Ascending aorta (tissue), 2 donors: Measurements from ENCODE around the gene HMGN1. TPM values are rescaled to one million over a fixed set of nuclear protein-coding genes. Genes with fewer than 3 reads are reported as not detected.

ENCODE experiments used
- DNase-seq, 2 donors: peaks; one replicate each; pipeline ENCODE4 v3.0.0-alpha.2; 2019; ENCODE audit warnings: low spot score in 2 of 2
- H3K27ac ChIP-seq, 2 donors: fragments of 200-600 bp; sonication (generic); one replicate each; pipeline ENCODE4 v1.5.1; 2016 to 2017; ENCODE audit warnings: mild to moderate bottlenecking in 1 of 2
- H3K27me3 ChIP-seq: fragments of 200-600 bp; sonication (generic); one replicate; pipeline ENCODE4 v1.5.1; 2017
- H3K36me3 ChIP-seq, 2 donors: fragments of 200-600 bp; sonication (generic); one replicate each; pipeline ENCODE4 v1.5.1; 2016
- H3K4me1 ChIP-seq, 2 donors: fragments of 200-600 bp; sonication (generic); one replicate each; pipeline ENCODE4 v1.5.1; 2016 to 2017; ENCODE audit warnings: mild to moderate bottlenecking in 1 of 2
- H3K4me3 ChIP-seq, 2 donors: fragments of 200-600 bp; sonication (generic); one replicate each; pipeline ENCODE4 v1.5.1; 2016 to 2017; ENCODE audit warnings: mild to moderate bottlenecking in 1 of 2
- H3K9me3 ChIP-seq, 2 donors: fragments of 200-600 bp; sonication (generic); one replicate each; pipeline ENCODE4 v1.5.1; 2016
- CTCF ChIP-seq, 3 experiments: fragments of 200-600 bp in 2 of 3; fragments of 450-650 bp in 1 of 3; sonication (generic) in 2 of 3; IDR thresholded peaks; one replicate each; pipeline ENCODE4 v1.5.1; 2016 to 2019; ENCODE audit warnings: antibody characterized with exemption in 3 of 3, mild to moderate bottlenecking in 1 of 3, moderate library complexity in 1 of 3
- intact Hi-C: fragments of 100-400 bp; cut with DNase I; formaldehyde crosslinking; loops from one replicate; pipeline ENCODE4 v1.15.1; 2023
- total RNA-seq: library from RNA; depleted of rRNA; stranded (reverse); fragments of >200 nt; gene quantifications from one replicate; pipeline ENCODE4 v1.1.0, GENCODE V29; 2016

Gene HMGN1
- total RNA-seq, 1 donor from 2014 or later, result 22.7 TPM

GRCh38 chr21:39311164-39311563 lies 37.7 kb downstream of the HMGN1 start:
- Histone ChIP-seq H3K9me3 (no peaks in the 10 kb centered on the region), H3K27ac (no peak overlapping the region), H3K4me3 (no peak overlapping the region), H3K36me3 (peaks cover 5 to 14% of the 10 kb centered on the region in 2 donors), H3K4me1 (peaks cover 0 to 16% of the 10 kb centered on the region in 2 donors), H3K27me3 (no peaks in the 10 kb centered on the region)
- intact Hi-C loops, result no loop called here
- no peak for TF ChIP-seq CTCF (IDR thresholded peaks at IDR 0.05)
- no peak for DNase-seq

- peaks cover 22 to 26% of the 10 kb centered on the region in 2 donors for H3K36me3 ChIP-seq
- H3K4me1 ChIP-seq, result peaks cover 0 to 14% of the 10 kb centered on the region in 2 donors
- intact Hi-C loops, result no loop called here
- H3K27ac ChIP-seq, result no peak overlapping the region
- H3K4me3 ChIP-seq, result no peak overlapping the region
- no peaks in the 10 kb centered on the region for H3K27me3 ChIP-seq
- TF ChIP-seq CTCF (IDR thresholded peaks at IDR 0.05), result no peak
- H3K9me3 ChIP-seq, result no peaks in the 10 kb centered on the region
- no peak for DNase-seq
Measured at GRCh38 chr21:39307466-39307865, 41.4 kb downstream of the HMGN1 start.

- DNase-seq, result no peak
Measured at GRCh38 chr21:39300587-39300986, 48.3 kb downstream of the HMGN1 start.

GRCh38 chr21:39296891-39297290 lies 52.0 kb downstream of the HMGN1 start:
- Histone ChIP-seq H3K36me3 (peaks cover 19 to 65% of the 10 kb centered on the region in 2 donors), H3K4me1 (no peaks in the 10 kb centered on the region), H3K27ac (no peak overlapping the region), H3K4me3 (no peak overlapping the region), H3K27me3 (no peaks in the 10 kb centered on the region), H3K9me3 (peaks cover 0 to 10% of the 10 kb centered on the region in 2 donors)
- intact Hi-C loops, result no loop called here
- DNase-seq, result no peak
- no peak for TF ChIP-seq CTCF (IDR thresholded peaks at IDR 0.05)

More at GRCh38 chr21:39300587-39300986, 48.3 kb downstream of the HMGN1 start:
- H3K4me1 ChIP-seq, result no peaks in the 10 kb centered on the region
- no peaks in the 10 kb centered on the region for H3K27me3 ChIP-seq
- peaks cover 20 to 53% of the 10 kb centered on the region in 2 donors for H3K36me3 ChIP-seq
- peaks cover 0 to 10% of the 10 kb centered on the region in 2 donors for H3K9me3 ChIP-seq
- H3K27ac ChIP-seq, result no peak overlapping the region
- H3K4me3 ChIP-seq, result no peak overlapping the region
- TF ChIP-seq CTCF (IDR thresholded peaks at IDR 0.05), result no peak
- intact Hi-C loops, result no loop called here

Other genes starting within 250 kb of the HMGN1 start
- gene PSMG1, start 165.6 kb downstream of the HMGN1 start, total RNA-seq, result 25.4 TPM
- gene BRWD1, start 35.5 kb downstream of the HMGN1 start, total RNA-seq, result 15.4 TPM
- not detected for gene LCA5L, start 96.7 kb upstream of the HMGN1 start, total RNA-seq
- not detected for gene SH3BGR, start 102.9 kb upstream of the HMGN1 start, total RNA-seq